ENCODE measurements around the gene CXCL6. TPM values are rescaled to one million over a fixed set of nuclear protein-coding genes. Genes with fewer than 3 reads are reported as not detected.
A peak's percentile ranks its signal among the peaks of the same experiment; 100 is the strongest.

Gene CXCL6
- total RNA-seq, 1 experiment from 2014 or later: 23.4 TPM

GRCh38 chr4:73864365-73864764 is 27.9 kb downstream of the CXCL6 start:
- no peaks in the 10 kb centered on the region for H3K79me2 ChIP-seq (ENCODE audit: low read length)
- H3K9me3 ChIP-seq (ENCODE audit: low read length): no peaks in the 10 kb centered on the region
- no peaks in the 10 kb centered on the region for H3F3A ChIP-seq (ENCODE audit: low read length, unreplicated experiment)
- no peaks in the 10 kb centered on the region for H3K36me3 ChIP-seq (ENCODE audit: low read depth, low read length)
- H4K20me1 ChIP-seq (ENCODE audit: low read length): no peaks in the 10 kb centered on the region
- H2AFZ ChIP-seq (ENCODE audit: low read length): peak overlapping the region; percentile 67; the same call in 1 of the 2 replicates
- peak; percentile 73 for DNase-seq
- H3K9me2 ChIP-seq (replicated peaks; ENCODE audit: low read length): no peaks in the 10 kb centered on the region
- no peaks in the 10 kb centered on the region for H3K27me3 ChIP-seq (ENCODE audit: low read length)
- peak overlapping the region; percentile 6; the same call in 1 of the 2 replicates for H3K4me3 ChIP-seq (ENCODE audit: low read length)
- TF ChIP-seq EZH2 (IDR thresholded peaks at IDR 0.05; ENCODE audit: low read length, unreplicated experiment) (no peak), CTCF (conservative IDR thresholded peaks at IDR 0.05; ENCODE audit: low read depth, low read length) (peak; percentile 93)
- H3K9ac ChIP-seq (ENCODE audit: low read length): peak overlapping the region; percentile 55
- peak overlapping the region; percentile 71 for H3K4me2 ChIP-seq (ENCODE audit: low read length)
- peaks cover 70% of the 10 kb centered on the region for H3K4me1 ChIP-seq (ENCODE audit: insufficient read depth, low read length)
- peak; percentile 11; the same call in 1 of the 2 replicates for ATAC-seq
- BruUV-seq (replicated peaks): no TSS peak
- intact Hi-C loops (cut with micrococcal nuclease): loop anchor here (1.0 to 10.0 kb wide), 6 partner anchors 48 to 270 kb away; no protein-coding TSS in a partner anchor
- ChIA-PET POLR2A (ENCODE audit: unreplicated experiment) (interaction anchor here (0.6 to 0.7 kb wide), 2 partner anchors 131 to 443 kb away, joined by 3 to 5 read pairs; no protein-coding TSS in a partner anchor), CTCF (interaction anchor here (0.5 to 1.3 kb wide), 20 partner anchors 11 to 640 kb away, joined by 3 to 10 read pairs (median 4); partner anchors contain the start of gene PF4V1)
- peak overlapping the region; percentile 82 for H3K27ac ChIP-seq (ENCODE audit: low read length)

GRCh38 chr4:73864961-73865360 is 28.5 kb downstream of the CXCL6 start:
- POLR2A ChIA-PET (ENCODE audit: unreplicated experiment): interaction anchor here (0.7 kb wide), 2 partner anchors 38 to 443 kb away, joined by 5 to 7 read pairs; no protein-coding TSS in a partner anchor
- 0 out of 2 replicates have a peak, but pooled peaks have one; percentile 3 for ATAC-seq
- intact Hi-C loops (cut with micrococcal nuclease): loop anchor here (1.0 to 10.0 kb wide), 7 partner anchors 48 to 270 kb away; no protein-coding TSS in a partner anchor

GRCh38 chr4:73865431-73866096 is 29.1 kb downstream of the CXCL6 start:
- no peaks in the 10 kb centered on the region for H3F3A ChIP-seq (ENCODE audit: low read length, unreplicated experiment)
- H3K36me3 ChIP-seq (ENCODE audit: low read depth, low read length): no peaks in the 10 kb centered on the region
- no peaks in the 10 kb centered on the region for H4K20me1 ChIP-seq (ENCODE audit: low read length)
- H3K4me1 ChIP-seq (ENCODE audit: insufficient read depth, low read length): peaks cover 70% of the 10 kb centered on the region
- no peak for TF ChIP-seq CTCF (conservative IDR thresholded peaks at IDR 0.05; ENCODE audit: low read depth, low read length)
- ChIA-PET CTCF (no interaction called here), POLR2A (ENCODE audit: unreplicated experiment) (interaction anchor here (0.7 kb wide), 1 partner anchor 38 kb away, joined by 7 read pairs; no protein-coding TSS in a partner anchor)
- H3K9me2 ChIP-seq (replicated peaks; ENCODE audit: low read length): no peaks in the 10 kb centered on the region
- peak overlapping the region; percentile 71 for H3K4me2 ChIP-seq (ENCODE audit: low read length)
- intact Hi-C loops (cut with micrococcal nuclease): loop anchor here (2.0 to 10.0 kb wide), 4 partner anchors 49 to 271 kb away; no protein-coding TSS in a partner anchor
- no peaks in the 10 kb centered on the region for H3K79me2 ChIP-seq (ENCODE audit: low read length)
- no peak overlapping the region for H2AFZ ChIP-seq (ENCODE audit: low read length)
- ATAC-seq: no peak
- H3K9ac ChIP-seq (ENCODE audit: low read length): peak overlapping the region; percentile 55
- BruUV-seq (replicated peaks): no TSS peak
- no peak overlapping the region for H3K4me3 ChIP-seq (ENCODE audit: low read length)
- DNase-seq: no peak
- H3K27me3 ChIP-seq (ENCODE audit: low read length): no peaks in the 10 kb centered on the region
- no peaks in the 10 kb centered on the region for H3K9me3 ChIP-seq (ENCODE audit: low read length)
- peak overlapping the region; percentile 82 for H3K27ac ChIP-seq (ENCODE audit: low read length)

More at GRCh38 chr4:73864961-73865360, 28.5 kb downstream of the CXCL6 start:
- no peaks in the 10 kb centered on the region for H4K20me1 ChIP-seq (ENCODE audit: low read length)
- H3K27me3 ChIP-seq (ENCODE audit: low read length): no peaks in the 10 kb centered on the region
- no peaks in the 10 kb centered on the region for H3K79me2 ChIP-seq (ENCODE audit: low read length)
- no peaks in the 10 kb centered on the region for H3K36me3 ChIP-seq (ENCODE audit: low read depth, low read length)
- H3K9ac ChIP-seq (ENCODE audit: low read length): peak overlapping the region; percentile 55
- H3K4me2 ChIP-seq (ENCODE audit: low read length): peak overlapping the region; percentile 71
- H3K9me2 ChIP-seq (replicated peaks; ENCODE audit: low read length): no peaks in the 10 kb centered on the region
- H3K4me3 ChIP-seq (ENCODE audit: low read length): peak overlapping the region; percentile 6; the same call in 1 of the 2 replicates
- peaks cover 70% of the 10 kb centered on the region for H3K4me1 ChIP-seq (ENCODE audit: insufficient read depth, low read length)
- H3F3A ChIP-seq (ENCODE audit: low read length, unreplicated experiment): no peaks in the 10 kb centered on the region
- no peaks in the 10 kb centered on the region for H3K9me3 ChIP-seq (ENCODE audit: low read length)
- H3K27ac ChIP-seq (ENCODE audit: low read length): peak overlapping the region; percentile 82
- DNase-seq: peak; percentile 70
- CTCF ChIA-PET: interaction anchor here (0.5 to 1.3 kb wide), 19 partner anchors 12 to 639 kb away, joined by 3 to 10 read pairs (median 4); partner anchors contain the start of gene PF4V1
- BruUV-seq (replicated peaks): no TSS peak
- TF ChIP-seq EZH2 (IDR thresholded peaks at IDR 0.05; ENCODE audit: low read length, unreplicated experiment) (no peak), EZH2phosphoT487 (IDR thresholded peaks at IDR 0.05; ENCODE audit: borderline replicate concordance, low read length) (no peak)
- H2AFZ ChIP-seq (ENCODE audit: low read length): peak overlapping the region; percentile 67

Measured in PC-3 (cell line).